Naive thymus-derived CD4-positive, alpha-beta T cell (primary cell): ENCODE measurements around the gene PPP1R11. TPM values are rescaled to one million over a fixed set of nuclear protein-coding genes. Genes with fewer than 3 reads are reported as not detected.
"Not testable (repeated sequence)": the region's sequence is repeated elsewhere in the genome, so short reads cannot be mapped to it uniquely, and the experiment has no call there.

ENCODE experiments used
- ATAC-seq: fragments of 150-1000 bp; cut with Tn5 transposase; 2 replicates; pipeline ENCODE4 v1.10.0; 2021; ENCODE audit warnings: mild to moderate bottlenecking, moderate library complexity
- CTCF ChIA-PET: fragments of 350-600 bp; sonication (Branson Sonifier 250); formaldehyde crosslinking; loops from one replicate; lab custom pipeline; 2021; ENCODE audit warnings: antibody characterized with exemption; lab: Charles Lee
- POLR2A ChIA-PET: fragments of 350-600 bp; sonication (Branson Sonifier 250); formaldehyde crosslinking; loops from one replicate; lab custom pipeline; 2021; ENCODE audit warnings: antibody characterized with exemption, inconsistent platforms; lab: Charles Lee
- DNase-seq, 9 donors: peaks; one replicate each; pipeline versions ENCODE4 v3.0.0 to v3.0.0-alpha.2; 2020 to 2022; ENCODE audit warnings: mixed read lengths in 1 of 9
- H3K27ac ChIP-seq: one replicate; pipeline ENCODE4 v1.7.0; 2013; ENCODE audit warnings: mild to moderate bottlenecking, low read depth, low read length, moderate library complexity
- H3K27me3 ChIP-seq, 2 donors: one replicate each; pipeline ENCODE4 v1.7.0; 2013; ENCODE audit warnings: low read length in 2 of 2, mild to moderate bottlenecking in 2 of 2, moderate library complexity in 2 of 2; ENCODE audit not compliant: control insufficient read depth in 2 of 2, insufficient read depth in 2 of 2
- H3K36me3 ChIP-seq, 3 experiments: 1 replicate in 2 of 3; 2 replicates in 1 of 3; pipeline ENCODE4 v1.7.0; 2013; ENCODE audit warnings: low read length in 3 of 3, mild to moderate bottlenecking in 3 of 3, moderate library complexity in 1 of 3; ENCODE audit not compliant: insufficient read depth in 3 of 3, control insufficient read depth in 2 of 3
- H3K4me1 ChIP-seq, 2 donors: one replicate each; pipeline ENCODE4 v1.7.0; 2013; ENCODE audit warnings: low read length in 2 of 2, mild to moderate bottlenecking in 2 of 2, moderate library complexity in 1 of 2; ENCODE audit not compliant: control insufficient read depth in 2 of 2, insufficient read depth in 2 of 2
- H3K4me3 ChIP-seq: 2 replicates; pipeline ENCODE4 v1.7.0; 2013; ENCODE audit warnings: mild to moderate bottlenecking, low read length
- H3K9me3 ChIP-seq, 3 experiments: 1 replicate in 2 of 3; 2 replicates in 1 of 3; pipeline ENCODE4 v1.7.0; 2013; ENCODE audit warnings: low read length in 3 of 3; ENCODE audit not compliant: control insufficient read depth in 2 of 3
- H3K27ac Mint-ChIP-seq, 9 donors: one replicate each; pipeline ENCODE4 v1.8.0; 2020 to 2022; ENCODE audit warnings: mixed read lengths in 9 of 9, mild to moderate bottlenecking in 8 of 9, moderate library complexity in 5 of 9, inconsistent platforms in 2 of 9
- H3K27me3 Mint-ChIP-seq, 5 donors: one replicate each; pipeline ENCODE4 v1.8.0; 2021 to 2022; ENCODE audit warnings: mixed read lengths in 5 of 5, mild to moderate bottlenecking in 1 of 5
- H3K36me3 Mint-ChIP-seq, 5 donors: one replicate each; pipeline ENCODE4 v1.8.0; 2020 to 2022; ENCODE audit warnings: mixed read lengths in 5 of 5, mild to moderate bottlenecking in 3 of 5, inconsistent platforms in 1 of 5
- H3K4me1 Mint-ChIP-seq, 7 donors: one replicate each; pipeline ENCODE4 v1.8.0; 2020 to 2022; ENCODE audit warnings: mixed read lengths in 7 of 7, mild to moderate bottlenecking in 3 of 7, inconsistent platforms in 1 of 7
- H3K4me3 Mint-ChIP-seq, 10 donors: one replicate each; pipeline ENCODE4 v1.8.0; 2020 to 2022; ENCODE audit warnings: mild to moderate bottlenecking in 10 of 10, mixed read lengths in 10 of 10, moderate library complexity in 6 of 10, inconsistent platforms in 2 of 10
- H3K9me3 Mint-ChIP-seq, 11 donors: one replicate each; pipeline ENCODE4 v1.8.0; 2020 to 2022; ENCODE audit warnings: mixed read lengths in 11 of 11, mild to moderate bottlenecking in 4 of 11, inconsistent platforms in 1 of 11, moderate library complexity in 1 of 11
- intact Hi-C, 2 donors: fragments of 100-400 bp; cut with micrococcal nuclease; formaldehyde crosslinking; loops; one replicate each; pipeline ENCODE4 v1.15.1; 2023
- polyA plus RNA-seq, 2 donors: library from polyadenylated mRNA; unstranded; fragments of 300-500 nt; fragmentation: Illumina TruSeq; gene quantifications; one replicate each; pipeline ENCODE4 v1.2.3, GENCODE V29; 2021
- total RNA-seq, 6 experiments: library from RNA in 5 of 6; stranded (reverse) in 5 of 6; gene quantifications; 1 replicate in 5 of 6; 2 replicates in 1 of 6; pipeline ENCODE4 v1.2.3 and lab custom pipeline; 2021 to 2026

The PPP1R11 gene
- total and polyA plus RNA-seq, 7 experiments from 2014 or later, result 49.4 to 113 (median 64.0) TPM

GRCh38 chr6:30112402-30112994, 45.5 kb downstream of the PPP1R11 start:
- H3K27ac Mint-ChIP-seq, result no peak overlapping the region
- peaks cover 47 to 77% (median 67%) of the 10 kb centered on the region in 5 donors for H3K27me3 Mint-ChIP-seq
- Histone ChIP-seq H3K9me3 (no peaks in the 10 kb centered on the region), H3K4me3 (no peak overlapping the region), H3K27ac (no peak overlapping the region), H3K4me1 (no peaks in the 10 kb centered on the region), H3K36me3 (no peaks in the 10 kb centered on the region), H3K27me3 (peaks cover 0 to 5% of the 10 kb centered on the region in 2 donors)
- intact Hi-C loops, result no loop called here
- H3K4me1 Mint-ChIP-seq, result peaks cover 0 to 17% (median 0%) of the 10 kb centered on the region in 7 donors
- H3K4me3 Mint-ChIP-seq, result no peak overlapping the region
- H3K36me3 Mint-ChIP-seq, result no peaks in the 10 kb centered on the region
- CTCF ChIA-PET, result interaction anchor here (1.0 kb wide), 1 partner anchor 19 kb away, joined by 3 read pairs; no protein-coding TSS in a partner anchor
- H3K9me3 Mint-ChIP-seq, result no peaks in the 10 kb centered on the region
- ATAC-seq (no peak), DNase-seq (no peak)
- POLR2A ChIA-PET, result no interaction called here

GRCh38 chr6:30113003-30113759, 46.2 kb downstream of the PPP1R11 start, which contains the start of gene TRIM31:
TRIM31 (minus strand) TSS chr6:30113090; CDS start chr6:30112805, 285 bp downstream.
- intact Hi-C loops, result no loop called here
- peaks cover 45 to 74% (median 60%) of the 10 kb centered on the region in 5 donors for H3K27me3 Mint-ChIP-seq
- Histone ChIP-seq H3K4me3 (no peak within 1 kb of the TSS), H3K4me1 (no peaks in the 10 kb centered on the region), H3K27me3 (peaks cover 0 to 5% of the 10 kb centered on the region in 2 donors), H3K36me3 (no peaks in the 10 kb centered on the region), H3K9me3 (no peaks in the 10 kb centered on the region), H3K27ac (no peak within 1 kb of the TSS)
- H3K27ac Mint-ChIP-seq, result no peak within 1 kb of the TSS
- ChIA-PET CTCF (interaction anchor here (1.0 kb wide), 1 partner anchor 18 kb away, joined by 3 read pairs; no protein-coding TSS in a partner anchor), POLR2A (no interaction called here)
- no peaks in the 10 kb centered on the region for H3K36me3 Mint-ChIP-seq
- ATAC-seq, result no peak
- DNase-seq, result no peak
- peaks cover 0 to 13% (median 0%) of the 10 kb centered on the region in 7 donors for H3K4me1 Mint-ChIP-seq
- no peaks in the 10 kb centered on the region for H3K9me3 Mint-ChIP-seq
- no peak within 1 kb of the TSS for H3K4me3 Mint-ChIP-seq

- peaks cover 40 to 71% (median 53%) of the 10 kb centered on the region in 5 donors for H3K27me3 Mint-ChIP-seq
- H3K36me3 Mint-ChIP-seq, result no peaks in the 10 kb centered on the region
- Histone ChIP-seq H3K36me3 (no peaks in the 10 kb centered on the region), H3K27ac (no peak overlapping the region), H3K4me3 (no peak overlapping the region), H3K4me1 (no peaks in the 10 kb centered on the region), H3K9me3 (no peaks in the 10 kb centered on the region), H3K27me3 (peaks cover 0 to 5% of the 10 kb centered on the region in 2 donors)
- ChIA-PET POLR2A (no interaction called here), CTCF (interaction anchor here (0.7 kb wide), 1 partner anchor 325 kb away, joined by 3 read pairs; no protein-coding TSS in a partner anchor)
- no peak overlapping the region for H3K27ac Mint-ChIP-seq
- H3K9me3 Mint-ChIP-seq, result no peaks in the 10 kb centered on the region
- intact Hi-C loops, result no loop called here
- ATAC-seq, result no peak
- no peak for DNase-seq
- no peak overlapping the region for H3K4me3 Mint-ChIP-seq
- peaks cover 0 to 9% (median 0%) of the 10 kb centered on the region in 7 donors for H3K4me1 Mint-ChIP-seq
Observed at GRCh38 chr6:30113841-30114240, 46.8 kb downstream of the PPP1R11 start.

GRCh38 chr6:30116724-30117123, 49.7 kb downstream of the PPP1R11 start:
- Histone ChIP-seq H3K4me1 (no peaks in the 10 kb centered on the region), H3K27me3 (peaks cover 0 to 5% of the 10 kb centered on the region in 2 donors), H3K9me3 (no peaks in the 10 kb centered on the region), H3K4me3 (no peak overlapping the region), H3K27ac (no peak overlapping the region), H3K36me3 (no peaks in the 10 kb centered on the region)
- H3K36me3 Mint-ChIP-seq, result no peaks in the 10 kb centered on the region
- no peak overlapping the region for H3K27ac Mint-ChIP-seq
- ChIA-PET POLR2A (no interaction called here), CTCF (interaction anchor here (0.6 to 1.6 kb wide), 3 partner anchors 12 to 15 kb away, joined by 3 to 5 read pairs (median 3); no protein-coding TSS in a partner anchor)
- no peak for ATAC-seq
- DNase-seq, result no peak
- H3K27me3 Mint-ChIP-seq, result peaks cover 23 to 62% (median 37%) of the 10 kb centered on the region in 5 donors
- intact Hi-C loops, result no loop called here
- no peak overlapping the region for H3K4me3 Mint-ChIP-seq
- no peaks in the 10 kb centered on the region for H3K9me3 Mint-ChIP-seq
- peaks cover 0 to 9% (median 0%) of the 10 kb centered on the region in 7 donors for H3K4me1 Mint-ChIP-seq

- H3K36me3 ChIP-seq, H3K4me3 Mint-ChIP-seq, H3K36me3 Mint-ChIP-seq, H3K4me3 ChIP-seq, H3K9me3 Mint-ChIP-seq, H3K27ac Mint-ChIP-seq, POLR2A ChIA-PET, H3K4me1 ChIP-seq, H3K4me1 Mint-ChIP-seq, CTCF ChIA-PET, intact Hi-C loops, DNase-seq, H3K27ac ChIP-seq, H3K27me3 ChIP-seq, H3K9me3 ChIP-seq, ATAC-seq: not testable (repeated sequence)
- H3K27me3 Mint-ChIP-seq, result peaks cover 19 to 60% (median 26%) of the 10 kb centered on the region in 5 donors
Observed at GRCh38 chr6:30118691-30119090, 51.7 kb downstream of the PPP1R11 start.
